ENCODE results near the gene PBX3.

DNA sequence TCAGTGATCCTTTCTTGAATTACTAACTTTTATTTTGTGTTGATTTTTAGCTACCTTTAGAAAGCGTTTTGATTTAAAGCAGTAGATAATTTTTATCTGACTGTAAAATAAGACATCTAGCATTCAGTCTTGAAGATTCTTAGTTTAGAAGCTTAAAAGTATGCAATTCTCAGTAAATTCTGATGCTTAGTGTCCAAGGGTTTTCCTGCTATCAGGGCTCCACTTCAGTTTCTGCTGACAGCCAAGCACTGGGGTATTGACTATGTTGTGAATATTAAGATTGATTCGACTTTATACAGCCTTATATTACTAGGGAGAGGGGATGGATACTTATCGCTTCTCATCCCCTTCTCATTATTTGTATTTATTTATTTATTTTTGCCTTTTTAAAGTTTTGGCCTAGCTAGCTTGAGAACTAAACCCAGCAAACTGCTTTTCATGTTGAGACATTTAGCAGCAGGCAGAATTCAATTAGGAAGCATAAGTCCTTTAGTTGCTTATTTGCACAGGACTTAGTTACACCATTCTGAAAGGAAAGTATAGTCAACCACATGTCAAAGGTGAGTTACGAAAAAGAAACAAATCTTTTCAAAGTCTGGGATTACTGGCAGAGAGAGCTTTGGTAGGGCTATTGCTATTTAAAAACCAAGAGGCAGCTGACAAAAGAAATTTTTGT, 2.9 kb downstream of the PBX3 start:
- TF ChIP-seq CTCF (IDR thresholded peaks at IDR 0.05) (no peak), EZH2 (IDR thresholded peaks at IDR 0.05; ENCODE audit: borderline replicate concordance, insufficient read depth, low read depth, low read length, poor library complexity, severe bottlenecking) (no peak)

Data from B cell (primary cell).